ENCODE measurements around the gene MARCKSL1. TPM values are rescaled to one million over a fixed set of nuclear protein-coding genes. Genes with fewer than 3 reads are reported as not detected.
A peak's percentile ranks its signal among the peaks of the same experiment; 100 is the strongest.

Gene MARCKSL1
- total and polyA plus RNA-seq, 4 donors, result 13.0 to 29.5 (median 18.4) TPM

DNA sequence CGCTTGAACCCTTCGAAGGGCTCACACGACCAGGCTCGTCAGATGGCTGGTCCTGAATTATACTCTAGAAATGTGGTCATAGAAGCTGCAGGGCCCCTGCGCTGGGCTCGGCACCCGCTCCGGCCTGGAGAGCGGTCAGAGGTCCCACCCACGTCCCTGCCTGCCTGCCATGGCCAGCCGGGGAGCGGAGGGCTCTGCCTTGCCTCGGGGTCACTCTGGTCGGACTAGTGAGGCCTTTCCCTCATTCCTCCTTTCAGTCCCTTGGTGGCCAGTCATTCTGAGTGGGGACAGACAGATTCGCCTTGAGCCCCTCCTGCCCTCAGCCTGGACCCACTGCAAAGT, 529 bp upstream of the MARCKSL1 start:
- Histone ChIP-seq H3K27me3 (ENCODE audit: control insufficient read depth in 4 of 4, insufficient read depth in 4 of 4, low read length in 3 of 4) (no peaks in the 10 kb centered on the region), H3K9me3 (ENCODE audit: control insufficient read depth in 4 of 4, low read length in 3 of 4) (no peaks in the 10 kb centered on the region), H3K4me1 (ENCODE audit: control insufficient read depth in 4 of 4, insufficient read depth in 4 of 4, low read length in 3 of 4) (peaks cover 2 to 22% (median 8%) of the 10 kb centered on the region in 4 donors), H3K9ac (ENCODE audit: low read depth in 1 of 2, low read length in 2 of 2) (no peak overlapping the region), H3K4me3 (ENCODE audit: low read depth in 1 of 3, low read length in 3 of 3) (peak overlapping the region in 1 of 3 donors; percentile 66), H3K27ac (ENCODE audit: low read depth in 1 of 2, low read length in 2 of 2) (peak overlapping the region; percentile 26 to 28), H3K36me3 (ENCODE audit: control insufficient read depth in 4 of 4, insufficient read depth in 3 of 4, low read depth in 1 of 4, low read length in 3 of 4) (peaks cover 1 to 16% (median 7%) of the 10 kb centered on the region in 4 donors)
- DNase-seq (ENCODE audit: low spot score), result no peak
- WGBS, result 61% methylated on average over 15 of the region's 15 CpGs
- TF ChIP-seq TAF1 (conservative IDR thresholded peaks at IDR 0.05), result no peak
- TF ChIP-seq, protein P1, sequence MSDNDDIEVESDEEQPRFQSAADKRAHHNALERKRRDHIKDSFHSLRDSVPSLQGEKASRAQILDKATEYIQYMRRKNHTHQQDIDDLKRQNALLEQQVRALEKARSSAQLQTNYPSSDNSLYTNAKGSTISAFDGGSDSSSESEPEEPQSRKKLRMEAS (IDR thresholded peaks at IDR 0.05), result no peak
- no peak for TF ChIP-seq GABPA (IDR thresholded peaks at IDR 0.05 in 1 of 2, conservative IDR thresholded peaks at IDR 0.05 in 1 of 2)
- TF ChIP-seq, protein P2, sequence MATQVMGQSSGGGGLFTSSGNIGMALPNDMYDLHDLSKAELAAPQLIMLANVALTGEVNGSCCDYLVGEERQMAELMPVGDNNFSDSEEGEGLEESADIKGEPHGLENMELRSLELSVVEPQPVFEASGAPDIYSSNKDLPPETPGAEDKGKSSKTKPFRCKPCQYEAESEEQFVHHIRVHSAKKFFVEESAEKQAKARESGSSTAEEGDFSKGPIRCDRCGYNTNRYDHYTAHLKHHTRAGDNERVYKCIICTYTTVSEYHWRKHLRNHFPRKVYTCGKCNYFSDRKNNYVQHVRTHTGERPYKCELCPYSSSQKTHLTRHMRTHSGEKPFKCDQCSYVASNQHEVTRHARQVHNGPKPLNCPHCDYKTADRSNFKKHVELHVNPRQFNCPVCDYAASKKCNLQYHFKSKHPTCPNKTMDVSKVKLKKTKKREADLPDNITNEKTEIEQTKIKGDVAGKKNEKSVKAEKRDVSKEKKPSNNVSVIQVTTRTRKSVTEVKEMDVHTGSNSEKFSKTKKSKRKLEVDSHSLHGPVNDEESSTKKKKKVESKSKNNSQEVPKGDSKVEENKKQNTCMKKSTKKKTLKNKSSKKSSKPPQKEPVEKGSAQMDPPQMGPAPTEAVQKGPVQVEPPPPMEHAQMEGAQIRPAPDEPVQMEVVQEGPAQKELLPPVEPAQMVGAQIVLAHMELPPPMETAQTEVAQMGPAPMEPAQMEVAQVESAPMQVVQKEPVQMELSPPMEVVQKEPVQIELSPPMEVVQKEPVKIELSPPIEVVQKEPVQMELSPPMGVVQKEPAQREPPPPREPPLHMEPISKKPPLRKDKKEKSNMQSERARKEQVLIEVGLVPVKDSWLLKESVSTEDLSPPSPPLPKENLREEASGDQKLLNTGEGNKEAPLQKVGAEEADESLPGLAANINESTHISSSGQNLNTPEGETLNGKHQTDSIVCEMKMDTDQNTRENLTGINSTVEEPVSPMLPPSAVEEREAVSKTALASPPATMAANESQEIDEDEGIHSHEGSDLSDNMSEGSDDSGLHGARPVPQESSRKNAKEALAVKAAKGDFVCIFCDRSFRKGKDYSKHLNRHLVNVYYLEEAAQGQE (IDR thresholded peaks at IDR 0.05), result no peak
- TF ChIP-seq, protein P3, sequence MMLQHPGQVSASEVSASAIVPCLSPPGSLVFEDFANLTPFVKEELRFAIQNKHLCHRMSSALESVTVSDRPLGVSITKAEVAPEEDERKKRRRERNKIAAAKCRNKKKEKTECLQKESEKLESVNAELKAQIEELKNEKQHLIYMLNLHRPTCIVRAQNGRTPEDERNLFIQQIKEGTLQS (IDR thresholded peaks at IDR 0.05), result no peak

DNA sequence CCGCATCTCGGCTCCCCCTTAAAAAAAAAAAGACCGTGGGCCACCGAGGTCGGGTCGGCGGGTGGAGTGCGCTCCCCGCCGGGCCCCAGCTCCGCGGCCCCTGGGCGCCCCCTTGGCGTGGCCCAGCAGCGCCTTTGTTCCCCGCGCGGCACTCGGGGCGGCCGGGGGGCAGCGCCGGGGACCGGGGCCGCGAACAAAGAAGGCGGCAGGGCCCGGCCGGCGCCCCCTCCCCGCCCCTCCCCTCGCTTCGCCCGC, 571 bp downstream of the MARCKSL1 start:
- WGBS, result under 1% methylated on average over 34 of the region's 34 CpGs
- peaks cover 1 to 27% (median 15%) of the 10 kb centered on the region in 4 donors for H3K36me3 ChIP-seq (ENCODE audit: control insufficient read depth in 4 of 4, insufficient read depth in 3 of 4, low read depth in 1 of 4, low read length in 3 of 4)
- H3K4me3 ChIP-seq (ENCODE audit: low read depth in 1 of 3, low read length in 3 of 3), result peak overlapping the region in 2 of 3 donors; percentile 53 to 66
- TF ChIP-seq NR2F2 (IDR thresholded peaks at IDR 0.05), result no peak
- TF ChIP-seq, protein P1 (IDR thresholded peaks at IDR 0.05), result no peak
- no peak for TF ChIP-seq HNF4G (IDR thresholded peaks at IDR 0.05)
- TF ChIP-seq HNF4A (conservative IDR thresholded peaks at IDR 0.05), result no peak
- TF ChIP-seq, protein P2 (IDR thresholded peaks at IDR 0.05), result no peak
- no peak for TF ChIP-seq FOXA1 (IDR thresholded peaks at IDR 0.05)
- no peak for TF ChIP-seq SP1 (IDR thresholded peaks at IDR 0.05)
- TF ChIP-seq YY1 (IDR thresholded peaks at IDR 0.05), result no peak
- H3K4me1 ChIP-seq (ENCODE audit: control insufficient read depth in 4 of 4, insufficient read depth in 4 of 4, low read length in 3 of 4), result peaks cover 2 to 22% (median 8%) of the 10 kb centered on the region in 4 donors
- H3K9me3 ChIP-seq (ENCODE audit: control insufficient read depth in 4 of 4, low read length in 3 of 4), result no peaks in the 10 kb centered on the region
- H3K9ac ChIP-seq (ENCODE audit: low read depth in 1 of 2, low read length in 2 of 2), result no peak overlapping the region
- H3K27me3 ChIP-seq (ENCODE audit: control insufficient read depth in 4 of 4, insufficient read depth in 4 of 4, low read length in 3 of 4), result no peaks in the 10 kb centered on the region
- DNase-seq (ENCODE audit: low spot score), result no peak
- H3K27ac ChIP-seq (ENCODE audit: low read depth in 1 of 2, low read length in 2 of 2), result peak overlapping the region in 1 of 2 donors; percentile 51

All from liver (tissue), 9 donors.